ENCODE data around the gene RASSF5. TPM values are rescaled to one million over a fixed set of nuclear protein-coding genes. Genes with fewer than 3 reads are reported as not detected.

RASSF5 gene
- total RNA-seq, 2 donors from 2014 or later = 0.20 to 0.26 TPM

GRCh38 chr1:206521694-206522402 lies 14.5 kb downstream of the RASSF5 start:
- no peak for DNase-seq
- no peak overlapping the region for H3K27ac Mint-ChIP-seq
- H3K4me1 ChIP-seq (ENCODE audit: control insufficient read depth, insufficient read depth, low read length) = no peaks in the 10 kb centered on the region
- H3K4me3 Mint-ChIP-seq = no peak overlapping the region
- H3K27ac ChIP-seq (ENCODE audit: low read depth, low read length) = no peak overlapping the region
- no peak overlapping the region for H3K9ac ChIP-seq (ENCODE audit: extremely low read depth, low read length, poor library complexity, severe bottlenecking)
- peaks cover 5% of the 10 kb centered on the region for H3K4me1 Mint-ChIP-seq
- no peaks in the 10 kb centered on the region for H3K27me3 ChIP-seq (ENCODE audit: control insufficient read depth, insufficient read depth, low read length, poor library complexity, severe bottlenecking)
- no peaks in the 10 kb centered on the region for H3K36me3 ChIP-seq (ENCODE audit: control insufficient read depth, insufficient read depth, low read length)
- 85 to 92% methylated on average over 6 to 8 of the region's 8 CpGs for WGBS, 2 experiments (ENCODE audit: insufficient coverage in 1 of 2, insufficient read length in 1 of 2)
- no peak overlapping the region for H3K4me3 ChIP-seq (ENCODE audit: low read length)
- no peaks in the 10 kb centered on the region for H3K9me3 Mint-ChIP-seq
- peaks cover 6% of the 10 kb centered on the region for H3K27me3 Mint-ChIP-seq (ENCODE audit: insufficient read depth)
- TF ChIP-seq CTCF (conservative IDR thresholded peaks at IDR 0.05) = no peak
- no peaks in the 10 kb centered on the region for H3K36me3 Mint-ChIP-seq (ENCODE audit: low read depth)
- no peaks in the 10 kb centered on the region for H3K9me3 ChIP-seq (ENCODE audit: control insufficient read depth, low read length)

GRCh38 chr1:206524739-206525364 lies 17.5 kb downstream of the RASSF5 start:
- no peak overlapping the region for H3K4me3 ChIP-seq (ENCODE audit: low read length)
- no peaks in the 10 kb centered on the region for H3K4me1 ChIP-seq (ENCODE audit: control insufficient read depth, insufficient read depth, low read length)
- no peaks in the 10 kb centered on the region for H3K36me3 ChIP-seq (ENCODE audit: control insufficient read depth, insufficient read depth, low read length)
- H3K27me3 Mint-ChIP-seq (ENCODE audit: insufficient read depth) = peaks cover 6% of the 10 kb centered on the region
- H3K27me3 ChIP-seq (ENCODE audit: control insufficient read depth, insufficient read depth, low read length, poor library complexity, severe bottlenecking) = no peaks in the 10 kb centered on the region
- no peak for TF ChIP-seq CTCF (conservative IDR thresholded peaks at IDR 0.05)
- no peak overlapping the region for H3K27ac ChIP-seq (ENCODE audit: low read depth, low read length)
- no peaks in the 10 kb centered on the region for H3K9me3 Mint-ChIP-seq
- H3K9me3 ChIP-seq (ENCODE audit: control insufficient read depth, low read length) = no peaks in the 10 kb centered on the region
- no peak overlapping the region for H3K9ac ChIP-seq (ENCODE audit: extremely low read depth, low read length, poor library complexity, severe bottlenecking)
- no peaks in the 10 kb centered on the region for H3K36me3 Mint-ChIP-seq (ENCODE audit: low read depth)
- H3K27ac Mint-ChIP-seq = no peak overlapping the region
- no peak overlapping the region for H3K4me3 Mint-ChIP-seq
- WGBS, 2 experiments (ENCODE audit: insufficient coverage in 1 of 2, insufficient read length in 1 of 2) = 89% methylated on average over 5 of the region's 5 CpGs; no CpG with 5 or more reads in 1 of the 2 experiments
- peaks cover 5% of the 10 kb centered on the region for H3K4me1 Mint-ChIP-seq
- no peak for DNase-seq

GRCh38 chr1:206526064-206526911 lies 19.0 kb downstream of the RASSF5 start:
- Histone ChIP-seq H3K27ac (ENCODE audit: low read depth, low read length) (no peak overlapping the region), H3K4me1 (ENCODE audit: control insufficient read depth, insufficient read depth, low read length) (no peaks in the 10 kb centered on the region), H3K9ac (ENCODE audit: extremely low read depth, low read length, poor library complexity, severe bottlenecking) (no peak overlapping the region), H3K9me3 (ENCODE audit: control insufficient read depth, low read length) (no peaks in the 10 kb centered on the region), H3K36me3 (ENCODE audit: control insufficient read depth, insufficient read depth, low read length) (no peaks in the 10 kb centered on the region), H3K4me3 (ENCODE audit: low read length) (no peak overlapping the region), H3K27me3 (ENCODE audit: control insufficient read depth, insufficient read depth, low read length, poor library complexity, severe bottlenecking) (no peaks in the 10 kb centered on the region)
- Mint-ChIP-seq H3K9me3 (no peaks in the 10 kb centered on the region), H3K4me3 (no peak overlapping the region), H3K36me3 (ENCODE audit: low read depth) (no peaks in the 10 kb centered on the region), H3K27me3 (ENCODE audit: insufficient read depth) (peaks cover 9% of the 10 kb centered on the region), H3K4me1 (peaks cover 4% of the 10 kb centered on the region), H3K27ac (no peak overlapping the region)
- TF ChIP-seq CTCF (conservative IDR thresholded peaks at IDR 0.05) = no peak
- 83 to 93% methylated on average over 2 to 6 of the region's 6 CpGs for WGBS, 2 experiments (ENCODE audit: insufficient coverage in 1 of 2, insufficient read length in 1 of 2)
- no peak for DNase-seq
